GM19468 (cell line): Measurements from ENCODE around the gene AKAP6.

Experiments
- ATAC-seq: cut with Tn5 transposase; IDR thresholded peaks from one replicate; pipeline ENCODE4 v1.9.1; 2021; ENCODE audit warnings: mild to moderate bottlenecking, moderate library complexity, moderate number of reproducible peaks; ENCODE audit not compliant: unreplicated experiment; ENCODE audit errors: extremely low read depth

The AKAP6 gene

DNA sequence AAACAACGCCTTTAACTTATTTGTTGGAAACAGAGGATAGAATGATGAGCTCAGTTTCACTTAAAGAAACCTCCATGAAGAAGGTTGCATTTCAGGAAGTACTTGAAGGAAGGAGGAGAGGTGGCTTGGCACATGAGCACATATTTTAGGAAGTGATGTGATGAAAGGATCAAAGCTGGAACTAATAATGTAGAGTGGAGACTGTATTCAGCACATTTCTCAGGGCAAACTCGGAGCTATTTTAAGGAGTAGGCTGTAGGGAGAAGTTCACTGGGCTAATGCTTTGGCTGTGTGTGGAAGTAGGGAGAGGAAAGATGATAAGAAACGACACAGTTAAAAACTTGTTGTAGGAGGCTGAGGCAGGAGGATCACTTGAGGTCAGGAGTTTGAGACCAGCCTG lies 272.8 kb downstream of the AKAP6 start:
- no peak for ATAC-seq

DNA sequence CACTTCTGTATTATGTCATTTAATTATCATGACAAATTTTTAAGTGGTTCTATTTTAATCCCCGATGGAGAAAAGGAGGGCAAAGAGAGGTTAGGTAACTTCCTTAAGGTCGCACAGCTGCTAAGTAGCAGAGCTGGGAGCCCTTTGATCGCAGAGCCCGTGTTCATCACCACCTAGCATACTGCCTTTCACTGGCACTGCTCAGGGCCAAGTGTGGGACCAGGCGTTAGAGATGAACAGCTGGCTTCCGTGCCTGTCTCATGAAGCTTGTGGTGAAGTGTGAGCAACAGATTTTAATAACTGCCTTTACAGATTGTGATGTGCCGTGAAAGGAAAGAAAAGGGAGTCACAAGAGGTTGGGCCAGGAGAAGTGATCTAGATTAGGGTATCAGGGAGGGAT lies 273.6 kb downstream of the AKAP6 start:
- ATAC-seq: no peak

DNA sequence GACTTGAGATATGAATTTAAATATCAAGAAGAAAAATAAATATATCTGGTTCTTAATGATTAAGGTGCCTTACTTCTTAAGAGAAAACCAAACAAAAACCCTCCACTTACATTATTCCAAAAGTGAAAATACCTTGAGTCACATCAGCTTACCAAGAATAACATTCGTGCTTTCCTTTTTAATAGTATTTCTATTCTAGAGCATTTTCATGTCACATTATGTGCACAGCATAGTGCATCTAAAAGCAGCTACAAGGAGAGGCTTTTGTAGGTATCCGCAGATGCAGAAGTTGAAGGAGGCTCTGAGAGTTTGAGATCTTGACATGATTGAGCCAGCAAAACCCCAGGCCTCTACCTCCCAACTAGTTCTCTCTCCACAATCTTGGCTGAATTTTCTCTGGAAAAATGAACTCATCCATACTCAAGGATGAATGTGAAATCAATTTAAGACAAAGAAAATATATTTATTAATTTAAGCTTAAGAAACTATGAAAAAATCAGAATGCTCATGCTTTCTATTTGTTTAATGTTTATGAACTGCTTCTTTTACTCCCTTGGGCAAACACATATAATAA lies 275.0 kb downstream of the AKAP6 start:
- no peak for ATAC-seq

DNA sequence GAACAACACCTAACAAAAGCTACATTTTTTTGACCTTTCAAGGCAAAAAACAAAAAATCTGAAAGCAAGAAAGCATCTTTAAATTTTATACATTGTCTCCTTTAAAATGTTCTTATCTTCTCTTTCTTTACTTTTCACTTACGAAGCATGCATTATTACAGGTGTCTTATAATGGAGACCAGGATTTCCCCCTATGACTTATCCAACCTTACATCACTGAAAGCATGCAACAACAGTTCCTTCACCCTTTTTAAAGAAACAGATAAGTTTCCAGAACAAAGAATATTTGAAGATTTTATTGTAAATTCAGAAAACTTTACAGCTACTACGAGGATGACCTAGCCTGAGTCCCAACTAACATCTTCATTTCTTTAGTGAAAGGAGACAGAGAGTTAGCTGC lies 277.2 kb downstream of the AKAP6 start:
- no peak for ATAC-seq

DNA sequence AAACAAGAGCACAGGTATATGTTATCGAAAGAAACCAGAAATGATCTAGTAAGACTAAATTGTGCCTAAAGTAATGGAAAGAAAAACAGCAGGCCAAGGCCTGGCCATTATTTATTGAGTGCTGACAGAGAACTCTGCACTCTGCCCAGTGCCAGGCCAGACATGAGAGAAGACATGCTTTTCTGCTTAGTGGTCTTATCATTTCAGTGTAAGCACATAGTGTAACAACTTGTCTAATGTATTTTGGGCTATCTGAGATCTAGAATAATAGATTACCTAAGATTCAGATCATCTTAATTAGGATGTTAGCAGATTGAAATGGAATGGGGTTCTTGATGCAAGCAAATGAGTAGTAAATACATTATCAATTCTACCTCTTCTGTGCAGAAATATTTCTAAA lies 278.3 kb downstream of the AKAP6 start:
- no peak for ATAC-seq

DNA sequence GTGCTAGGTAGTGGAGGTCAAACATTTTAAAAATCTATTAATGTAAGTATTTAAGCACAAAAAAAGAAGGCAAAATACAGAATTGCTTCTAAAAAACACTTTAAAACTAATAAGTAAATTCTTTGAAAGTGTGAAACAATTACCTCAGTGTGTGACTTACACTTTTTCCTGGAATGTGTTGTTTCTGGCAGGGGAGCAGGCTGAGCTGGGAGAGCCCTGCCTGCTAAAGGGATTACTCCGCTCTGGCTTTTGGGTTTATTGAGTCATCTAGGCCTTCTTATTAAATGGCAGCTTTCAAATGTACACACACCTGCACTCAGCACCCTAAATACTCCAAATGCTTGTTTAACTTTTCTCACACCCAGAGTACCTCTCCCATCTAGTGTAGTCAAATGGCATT lies 279.8 kb downstream of the AKAP6 start:
- ATAC-seq: no peak

DNA sequence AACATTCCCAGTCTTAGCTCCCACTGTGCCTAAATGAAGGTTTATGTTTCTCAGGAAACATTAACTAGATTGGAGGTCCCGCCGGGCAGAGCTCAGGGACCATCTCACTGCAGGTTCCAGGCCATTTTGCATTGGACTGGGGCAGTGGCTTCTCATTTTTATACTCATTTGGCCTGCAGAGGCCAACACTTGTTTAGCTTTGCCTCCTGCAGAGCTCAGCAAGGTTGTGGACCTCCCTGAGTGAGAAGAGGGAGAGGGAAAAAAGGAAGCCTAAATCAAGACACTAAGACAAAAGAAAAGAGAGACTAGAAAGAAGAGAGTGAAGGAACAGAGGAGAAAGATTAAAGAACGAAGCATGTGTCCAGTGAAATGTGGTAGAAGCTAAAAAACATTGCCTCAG lies 280.3 kb downstream of the AKAP6 start:
- ATAC-seq: no peak

DNA sequence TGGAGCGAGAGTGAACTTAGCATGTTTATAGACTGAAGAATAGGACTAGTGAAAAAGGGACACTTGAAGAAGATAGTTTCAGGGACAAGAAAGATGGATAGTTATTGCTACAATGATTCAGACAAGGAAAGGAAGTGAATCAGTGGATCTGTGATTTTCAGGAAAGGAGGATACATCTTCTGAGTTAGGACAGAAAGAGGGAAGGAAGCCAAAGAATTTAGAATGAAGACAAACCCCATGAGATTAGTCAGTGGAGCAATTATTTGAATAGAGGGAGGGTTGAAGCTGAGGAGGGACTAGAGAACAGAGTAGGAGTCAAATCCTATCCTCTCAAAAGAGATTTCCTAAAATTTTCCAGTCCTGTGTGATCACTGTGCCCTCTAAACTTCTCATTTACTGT lies 282.7 kb downstream of the AKAP6 start:
- ATAC-seq: no peak

DNA sequence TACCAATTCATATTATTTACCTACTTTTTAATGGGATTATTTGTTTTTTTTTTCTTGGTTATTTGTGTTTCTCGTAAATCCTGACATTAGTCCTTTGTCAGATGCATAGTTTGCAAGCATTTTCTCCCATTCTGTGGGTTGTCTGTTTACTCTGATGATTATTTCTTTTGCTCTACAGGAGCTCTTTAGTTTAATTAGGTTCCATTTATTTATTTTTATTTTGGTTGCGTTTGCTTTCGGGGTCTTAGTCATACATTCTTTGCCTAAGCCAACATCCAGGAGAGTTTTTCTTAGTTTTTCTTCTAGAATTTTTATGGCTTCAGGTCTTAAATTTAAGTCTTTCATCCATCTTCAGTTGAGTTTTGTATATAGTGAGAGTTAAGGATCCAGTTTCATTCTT lies 289.9 kb downstream of the AKAP6 start:
- no peak for ATAC-seq

DNA sequence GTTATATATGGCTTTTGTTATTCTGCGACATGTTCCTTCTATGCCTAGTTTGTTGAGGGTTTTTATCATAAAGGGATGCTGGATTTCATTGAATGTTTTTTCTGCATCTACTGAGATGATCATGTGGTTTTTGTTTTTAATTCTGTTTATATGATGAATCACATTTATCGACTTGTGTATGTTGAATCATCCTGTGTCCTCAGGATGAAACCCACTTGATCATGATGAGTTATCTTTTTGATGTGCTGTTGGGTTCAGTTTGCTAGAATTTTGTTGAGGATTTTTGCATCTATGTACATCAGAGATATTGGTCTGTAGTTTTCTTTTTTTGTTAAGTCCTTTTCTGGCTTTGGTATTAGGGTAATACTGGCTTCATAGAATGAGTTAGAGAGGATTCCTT lies 291.2 kb downstream of the AKAP6 start:
- ATAC-seq: no peak

DNA sequence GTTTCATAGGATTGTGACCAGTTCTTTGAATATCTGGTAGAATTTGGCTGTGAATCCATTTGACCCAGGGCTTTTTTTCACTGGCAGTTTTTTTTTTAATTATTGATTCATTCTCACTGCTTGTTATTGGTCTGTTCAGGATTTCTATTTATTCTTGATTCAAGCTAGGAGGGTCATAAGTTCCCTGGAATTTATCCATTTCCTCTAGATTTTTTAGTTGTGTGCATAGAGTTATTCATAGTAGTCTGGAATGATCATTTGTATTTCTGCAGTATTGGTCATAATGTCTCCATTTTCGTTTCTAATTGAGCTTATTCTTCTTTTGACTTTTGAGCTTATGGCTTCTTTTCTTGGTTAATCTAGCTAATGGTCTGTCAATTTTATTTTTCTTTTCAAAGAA lies 291.6 kb downstream of the AKAP6 start:
- ATAC-seq: no peak

DNA sequence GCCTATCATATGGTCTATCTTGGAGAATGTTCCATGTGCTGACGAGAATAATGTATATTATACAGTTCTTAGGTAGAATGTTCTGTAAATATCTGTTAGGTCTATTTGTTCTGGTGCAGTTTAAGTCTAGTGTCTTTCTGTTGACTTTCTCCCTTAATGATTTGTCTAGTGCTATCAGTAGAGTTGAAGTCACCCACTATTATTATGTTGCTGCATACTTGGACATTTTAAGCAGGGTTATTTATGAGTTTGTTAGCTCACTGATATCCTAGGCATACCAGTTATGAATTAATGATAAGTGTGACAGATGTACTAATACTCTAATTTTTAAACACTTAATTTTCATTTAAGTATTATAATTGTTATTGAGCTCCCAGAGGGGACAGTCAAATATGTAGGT lies 292.5 kb downstream of the AKAP6 start:
- no peak for ATAC-seq

DNA sequence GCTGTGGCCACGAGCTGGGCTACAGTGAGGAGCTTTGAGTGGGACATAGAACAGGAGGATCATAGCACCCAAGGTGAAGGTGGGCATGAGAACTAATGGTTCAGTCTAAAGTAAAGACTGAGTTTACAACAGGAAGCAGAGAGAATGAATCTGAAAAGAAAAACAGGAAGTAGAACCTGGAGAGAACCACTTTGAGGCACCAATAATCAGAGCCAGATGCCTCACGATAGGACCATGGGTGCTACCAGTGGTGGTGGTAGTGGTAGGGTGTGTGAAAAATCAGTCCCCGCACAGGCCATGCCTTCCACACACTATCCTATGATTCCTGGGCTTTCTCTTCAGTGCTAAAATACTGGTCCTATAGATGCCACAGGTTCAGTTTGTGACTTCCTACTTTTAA lies 293.6 kb downstream of the AKAP6 start:
- no peak for ATAC-seq

DNA sequence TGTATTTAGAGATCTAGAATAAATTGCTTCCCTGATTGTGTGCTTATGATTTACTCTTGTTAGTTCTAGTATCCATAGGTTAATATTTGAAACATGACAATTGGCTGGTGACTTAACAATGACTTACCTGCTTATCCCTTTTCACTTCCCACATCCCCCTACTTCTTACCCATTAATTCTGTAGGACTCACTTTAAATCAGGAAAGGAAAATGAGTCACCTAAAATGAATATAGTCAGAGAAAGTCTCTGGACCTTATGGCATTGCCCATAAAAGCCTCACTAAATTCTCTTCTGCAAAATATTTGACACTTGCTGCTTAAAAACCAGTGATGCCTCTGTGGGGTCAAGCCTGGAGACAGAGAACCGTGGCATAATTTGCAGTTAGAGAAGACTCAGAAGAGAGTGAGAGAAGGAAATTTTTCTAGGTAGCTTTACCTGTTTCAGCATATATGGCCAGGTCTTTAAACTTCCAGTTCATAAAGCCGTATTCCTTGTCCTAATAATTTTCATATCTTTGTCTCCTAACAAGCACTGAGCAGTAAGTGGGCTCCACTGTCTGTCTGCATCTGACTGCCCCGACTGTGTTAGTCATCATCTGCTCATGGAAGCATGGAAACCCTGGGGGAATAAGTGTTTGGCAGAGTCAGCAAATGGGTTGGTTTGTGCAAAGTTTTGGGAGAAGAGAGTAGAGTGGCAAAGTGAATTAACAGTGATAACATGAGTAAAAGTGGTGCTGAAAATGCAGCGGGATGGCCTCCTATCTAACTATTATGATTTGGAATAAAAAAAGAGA lies 294.4 kb downstream of the AKAP6 start:
- no peak for ATAC-seq

DNA sequence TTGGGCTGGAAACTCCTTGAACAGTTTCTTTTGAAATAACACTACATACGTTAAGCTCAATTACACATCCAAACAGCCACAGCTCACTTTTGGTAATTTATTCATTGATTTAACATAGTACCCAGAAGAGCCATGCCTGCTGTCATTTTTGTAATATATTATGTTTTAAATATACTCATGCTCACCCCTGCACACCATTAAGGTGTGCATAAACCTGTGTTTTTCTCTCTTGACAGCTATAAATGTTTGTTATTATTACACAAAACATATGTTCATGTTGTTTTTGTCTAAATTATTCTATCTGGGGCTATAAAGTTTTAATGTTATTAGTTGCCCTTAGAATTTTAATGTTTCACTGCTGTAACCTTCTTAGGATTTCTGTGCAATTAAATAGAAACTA lies 296.1 kb downstream of the AKAP6 start:
- ATAC-seq: no peak

DNA sequence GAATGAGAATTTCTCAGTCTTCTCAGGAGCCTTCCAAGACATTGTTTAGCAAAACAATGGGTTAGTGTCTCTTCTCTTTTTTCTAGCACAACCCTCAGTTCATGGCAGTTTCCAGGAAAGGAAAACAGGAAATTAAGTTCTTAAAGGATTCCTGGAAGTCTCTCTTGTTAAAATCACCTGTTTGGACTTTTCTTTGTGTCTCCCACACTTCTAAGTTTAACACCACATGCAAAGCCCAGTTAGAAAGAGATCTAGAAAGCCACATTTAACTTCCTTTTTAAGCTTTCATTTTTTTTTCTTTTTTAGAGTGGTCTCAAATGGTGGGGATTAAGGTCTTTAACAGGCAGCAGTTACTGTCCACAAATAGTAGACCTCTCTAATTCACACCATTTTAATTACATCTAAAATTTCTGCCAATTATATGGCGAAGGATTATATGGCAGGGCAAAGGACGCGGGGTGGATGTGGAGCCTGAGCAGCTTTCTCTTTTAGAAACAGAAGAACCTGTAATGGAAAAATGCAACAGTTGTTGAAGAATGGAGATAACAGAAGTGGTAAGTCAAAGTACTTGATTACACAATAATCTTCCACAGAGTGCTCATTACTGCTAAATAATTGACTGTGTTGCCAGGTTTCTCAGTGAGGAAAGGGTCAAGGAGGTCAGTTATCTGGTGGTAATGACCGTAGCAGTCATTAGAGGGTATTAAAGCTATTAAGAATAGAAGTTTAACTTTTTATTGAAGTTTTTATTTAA lies 298.6 kb downstream of the AKAP6 start:
- no peak for ATAC-seq

DNA sequence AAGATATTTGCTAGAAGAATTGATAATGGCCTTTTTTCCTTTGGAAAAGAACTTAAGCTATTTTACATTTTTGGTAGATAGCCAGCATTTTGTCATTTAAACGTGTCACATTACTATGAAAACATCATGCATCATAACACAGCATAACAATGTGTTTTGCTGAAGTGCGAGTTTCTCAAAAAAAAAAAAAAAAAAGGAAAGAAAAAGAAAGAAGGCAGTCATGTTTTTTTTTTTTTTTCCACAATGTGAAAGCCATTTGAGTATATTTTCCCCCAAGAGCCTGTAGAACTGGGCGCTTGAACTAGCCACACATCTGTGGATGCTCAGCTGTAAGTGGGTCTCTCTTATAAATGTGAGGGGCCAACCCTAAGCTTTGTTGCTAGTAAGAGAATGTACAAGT lies 300.1 kb downstream of the AKAP6 start:
- no peak for ATAC-seq

DNA sequence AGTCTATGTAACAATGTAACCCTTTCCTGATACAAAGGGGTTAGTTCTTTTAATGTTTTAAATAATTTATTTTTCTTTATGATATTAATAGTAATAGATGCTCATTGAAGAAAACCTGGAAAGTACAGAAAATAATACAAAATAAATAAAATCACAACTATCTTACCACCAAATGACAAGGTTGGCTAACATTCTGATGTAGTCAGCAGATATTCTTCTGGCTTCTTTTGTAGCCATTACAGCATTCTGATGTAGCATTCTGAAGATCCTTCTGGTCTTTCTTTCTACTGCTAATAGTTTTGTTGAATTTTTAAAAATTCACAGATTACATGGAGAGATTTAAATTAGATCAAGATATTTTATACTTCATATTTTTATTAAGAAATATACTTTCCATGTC lies 301.6 kb downstream of the AKAP6 start:
- ATAC-seq: no peak

DNA sequence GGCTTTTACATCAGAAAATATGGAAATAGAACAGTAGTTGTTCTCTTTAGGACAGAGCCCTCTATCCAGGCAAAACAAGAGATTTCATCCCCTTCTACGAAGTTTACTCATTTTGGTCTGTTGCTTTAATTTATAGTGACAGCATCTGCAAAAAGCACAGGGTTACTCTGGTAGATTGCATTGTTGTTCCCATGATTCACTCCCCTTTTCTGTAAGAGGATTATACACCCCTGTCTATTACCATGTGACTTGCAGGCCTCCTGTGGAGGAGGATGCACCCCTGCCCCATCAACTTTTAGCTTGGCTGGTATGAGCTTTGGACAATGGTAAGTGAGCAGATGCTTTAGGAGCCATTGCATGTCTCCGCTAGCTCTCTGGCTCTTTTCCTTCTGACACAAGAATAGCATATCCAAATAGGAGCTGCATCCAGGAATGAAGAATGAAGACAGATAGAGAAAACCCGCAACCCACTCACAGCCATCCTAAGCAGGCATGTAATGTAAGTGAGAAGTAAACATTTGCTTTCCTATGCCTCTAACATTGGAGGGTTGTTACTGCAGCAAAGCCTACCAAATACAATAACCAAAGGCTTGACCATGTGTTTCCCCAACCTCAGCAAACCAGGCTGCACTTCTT lies 304.2 kb downstream of the AKAP6 start:
- no peak for ATAC-seq

DNA sequence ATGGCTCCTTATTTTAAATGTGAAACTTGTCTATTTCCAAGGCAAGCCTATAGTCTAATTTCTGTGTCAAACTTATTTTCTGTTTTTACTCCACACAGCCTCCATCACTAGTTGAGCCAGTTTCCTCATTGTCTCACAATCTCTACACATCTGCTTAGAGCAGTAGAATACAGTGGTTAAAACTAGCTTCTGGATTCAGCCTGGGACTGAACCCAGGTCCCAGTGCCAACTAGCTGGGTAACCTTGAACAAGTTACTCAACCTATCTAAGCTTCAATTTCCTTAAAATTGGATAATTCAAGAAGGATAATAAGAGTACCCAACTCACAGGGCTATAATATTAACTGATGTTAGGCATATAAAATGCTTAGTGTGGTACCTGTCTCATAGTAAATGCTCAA lies 304.8 kb downstream of the AKAP6 start:
- ATAC-seq: no peak

DNA sequence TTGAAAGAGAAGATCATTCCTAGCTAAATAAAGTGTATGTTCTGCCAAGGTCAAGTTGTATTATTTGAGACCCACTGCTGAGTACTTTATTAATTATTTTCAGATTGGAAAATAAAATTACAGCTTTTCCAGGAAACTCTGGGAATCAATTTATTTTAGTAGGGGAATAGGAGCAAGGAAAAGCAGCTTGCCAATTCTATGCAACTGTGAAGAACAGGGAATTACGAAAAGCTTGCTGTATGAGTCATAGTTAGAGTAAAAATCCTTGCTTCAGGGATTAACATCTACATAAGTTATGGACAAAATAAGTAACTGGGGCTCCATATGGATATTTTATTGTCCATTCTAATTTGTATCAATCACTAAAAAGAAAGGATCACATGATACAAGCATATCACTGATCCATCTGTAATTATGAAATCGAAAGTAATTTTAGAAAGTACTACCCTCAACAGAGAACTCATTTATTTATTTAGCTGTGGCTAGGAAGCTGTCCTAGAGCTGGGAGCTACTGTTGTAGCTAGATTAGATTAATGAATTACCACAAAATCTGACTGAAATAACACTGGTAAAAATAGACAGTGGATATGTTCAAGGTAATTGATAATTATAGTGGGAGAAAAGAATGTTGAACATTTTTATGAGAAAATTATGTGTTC lies 306.1 kb downstream of the AKAP6 start:
- no peak for ATAC-seq
